DOHH2 (cell line): ENCODE data around the gene UAP1L1.

Experiments
- CTCF ChIP-seq: fragments of 200-600 bp; sonication (generic); IDR thresholded peaks from one replicate; pipeline ENCODE4 v1.5.1; 2014; ENCODE audit warnings: antibody characterized with exemption, mild to moderate bottlenecking, low read depth, low read length; ENCODE audit not compliant: poor library complexity, severe bottlenecking
- EZH2phosphoT487 ChIP-seq: fragments of 200-600 bp; sonication (generic); IDR thresholded peaks from 2 replicates; pipeline ENCODE4 v1.6.1; 2017; ENCODE audit warnings: borderline replicate concordance, mild to moderate bottlenecking, antibody characterized with exemption, low read length, moderate library complexity, mixed read lengths

GRCh38 chr9:137123468-137123837 lies 46.1 kb downstream of the UAP1L1 start:
- no peak for TF ChIP-seq CTCF
- TF ChIP-seq EZH2phosphoT487, result no peak
